ENCODE data around the gene MPG. TPM values are rescaled to one million over a fixed set of nuclear protein-coding genes. Genes with fewer than 3 reads are reported as not detected.

MPG gene
- total RNA-seq, 3 donors from 2014 or later = 25.0 to 30.3 (median 29.9) TPM

GRCh38 chr16:114327-114726, 36.3 kb downstream of the MPG start:
- no peaks in the 10 kb centered on the region for H3K9me3 ChIP-seq
- H3K4me1 ChIP-seq (ENCODE audit: low read depth) = no peaks in the 10 kb centered on the region
- intact Hi-C loops (cut with DNase I, micrococcal nuclease) = no loop called here
- no peak overlapping the region for H3K4me3 ChIP-seq
- no peaks in the 10 kb centered on the region for H3K36me3 ChIP-seq (ENCODE audit: low read depth)
- TF ChIP-seq, protein P1, sequence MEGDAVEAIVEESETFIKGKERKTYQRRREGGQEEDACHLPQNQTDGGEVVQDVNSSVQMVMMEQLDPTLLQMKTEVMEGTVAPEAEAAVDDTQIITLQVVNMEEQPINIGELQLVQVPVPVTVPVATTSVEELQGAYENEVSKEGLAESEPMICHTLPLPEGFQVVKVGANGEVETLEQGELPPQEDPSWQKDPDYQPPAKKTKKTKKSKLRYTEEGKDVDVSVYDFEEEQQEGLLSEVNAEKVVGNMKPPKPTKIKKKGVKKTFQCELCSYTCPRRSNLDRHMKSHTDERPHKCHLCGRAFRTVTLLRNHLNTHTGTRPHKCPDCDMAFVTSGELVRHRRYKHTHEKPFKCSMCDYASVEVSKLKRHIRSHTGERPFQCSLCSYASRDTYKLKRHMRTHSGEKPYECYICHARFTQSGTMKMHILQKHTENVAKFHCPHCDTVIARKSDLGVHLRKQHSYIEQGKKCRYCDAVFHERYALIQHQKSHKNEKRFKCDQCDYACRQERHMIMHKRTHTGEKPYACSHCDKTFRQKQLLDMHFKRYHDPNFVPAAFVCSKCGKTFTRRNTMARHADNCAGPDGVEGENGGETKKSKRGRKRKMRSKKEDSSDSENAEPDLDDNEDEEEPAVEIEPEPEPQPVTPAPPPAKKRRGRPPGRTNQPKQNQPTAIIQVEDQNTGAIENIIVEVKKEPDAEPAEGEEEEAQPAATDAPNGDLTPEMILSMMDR (IDR thresholded peaks at IDR 0.05) = no peak
- ATAC-seq (no peak), DNase-seq (no peak)

DNA sequence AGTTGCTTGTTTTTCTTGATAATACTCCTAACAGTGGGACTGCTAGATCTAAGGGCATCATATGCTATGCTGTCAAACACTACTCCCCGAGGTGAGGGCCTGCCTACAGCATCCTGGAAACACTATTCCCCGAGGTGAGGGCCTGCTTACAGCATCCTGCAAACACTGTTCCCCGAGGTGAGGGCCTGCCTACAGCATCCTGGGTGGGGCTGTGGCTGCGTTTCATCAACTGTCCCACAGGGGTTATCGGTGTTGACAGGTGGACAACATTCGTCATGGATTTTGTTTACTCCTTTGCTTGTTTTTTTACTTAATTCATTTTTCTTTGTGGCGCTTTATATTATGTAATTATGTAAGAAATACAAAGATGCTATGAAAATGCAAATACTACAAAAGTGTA, 38.0 kb downstream of the MPG start:
- no peaks in the 10 kb centered on the region for H3K36me3 ChIP-seq (ENCODE audit: low read depth)
- TF ChIP-seq, protein P1 (IDR thresholded peaks at IDR 0.05) = no peak
- intact Hi-C loops (cut with DNase I, micrococcal nuclease) = no loop called here
- no peak overlapping the region for H3K4me3 ChIP-seq
- H3K9me3 ChIP-seq = no peaks in the 10 kb centered on the region
- no peaks in the 10 kb centered on the region for H3K4me1 ChIP-seq (ENCODE audit: low read depth)
- DNase-seq = no peak
- no peak for ATAC-seq

GRCh38 chr16:117379-118365, 39.6 kb downstream of the MPG start:
- DNase-seq = peak; percentile 82 to 86 (median 83)
- TF ChIP-seq, protein P1 (IDR thresholded peaks at IDR 0.05) = peak; percentile 54

GRCh38 chr16:118857-119256, 40.8 kb downstream of the MPG start:
- intact Hi-C loops (cut with DNase I, micrococcal nuclease) = no loop called here
- H3K9me3 ChIP-seq = no peaks in the 10 kb centered on the region
- no peak overlapping the region for H3K4me3 ChIP-seq
- ATAC-seq = peak; percentile 6
- TF ChIP-seq, protein P1 (IDR thresholded peaks at IDR 0.05) = no peak
- H3K4me1 ChIP-seq (ENCODE audit: low read depth) = no peaks in the 10 kb centered on the region
- no peaks in the 10 kb centered on the region for H3K36me3 ChIP-seq (ENCODE audit: low read depth)
- DNase-seq = peak in 1 of 3 donors; percentile 34

More at GRCh38 chr16:117379-118365, 39.6 kb downstream of the MPG start:
- Histone ChIP-seq H3K4me1 (ENCODE audit: low read depth) (no peaks in the 10 kb centered on the region), H3K36me3 (ENCODE audit: low read depth) (no peaks in the 10 kb centered on the region), H3K4me3 (no peak overlapping the region), H3K9me3 (no peaks in the 10 kb centered on the region)
- intact Hi-C loops (cut with DNase I, micrococcal nuclease) = no loop called here
- peak; percentile 93 for ATAC-seq

GRCh38 chr16:119295-119694, 41.3 kb downstream of the MPG start:
- ATAC-seq = no peak
- Histone ChIP-seq H3K4me1 (ENCODE audit: low read depth) (no peaks in the 10 kb centered on the region), H3K36me3 (ENCODE audit: low read depth) (no peaks in the 10 kb centered on the region), H3K4me3 (no peak overlapping the region), H3K9me3 (no peaks in the 10 kb centered on the region)
- DNase-seq = no peak
- intact Hi-C loops (cut with DNase I, micrococcal nuclease) = no loop called here
- TF ChIP-seq, protein P1 (IDR thresholded peaks at IDR 0.05) = no peak
